Esophagus muscularis mucosa (tissue), 4 donors: ENCODE results near the gene PBOV1.

Experiments
- EP300 ChIP-seq: sonication (generic); formaldehyde crosslinking; IDR thresholded peaks from one replicate; pipeline ENCODE4 v1.6.1; 2017; ENCODE audit warnings: antibody characterized with exemption
- POLR2A ChIP-seq: fragments of 450-650 bp; IDR thresholded peaks from one replicate; pipeline ENCODE4 v1.6.1; 2017; ENCODE audit warnings: antibody characterized with exemption, moderate library complexity, mild to moderate bottlenecking, low read depth
- POLR2AphosphoS5 ChIP-seq, 2 donors: sonication (generic); formaldehyde crosslinking; IDR thresholded peaks; one replicate each; pipeline ENCODE4 v1.6.1; 2017; ENCODE audit warnings: antibody characterized with exemption in 2 of 2
- TF ChIP-seq, protein P1 (sequence below), 3 experiments: fragments of 200-600 bp in 2 of 3; fragments of 450-650 bp in 1 of 3; sonication (generic) in 2 of 3; IDR thresholded peaks; one replicate each; pipeline ENCODE4 v1.5.1; 2017 to 2019; ENCODE audit warnings: antibody characterized with exemption in 3 of 3, mild to moderate bottlenecking in 2 of 3, moderate library complexity in 1 of 3

DNA sequence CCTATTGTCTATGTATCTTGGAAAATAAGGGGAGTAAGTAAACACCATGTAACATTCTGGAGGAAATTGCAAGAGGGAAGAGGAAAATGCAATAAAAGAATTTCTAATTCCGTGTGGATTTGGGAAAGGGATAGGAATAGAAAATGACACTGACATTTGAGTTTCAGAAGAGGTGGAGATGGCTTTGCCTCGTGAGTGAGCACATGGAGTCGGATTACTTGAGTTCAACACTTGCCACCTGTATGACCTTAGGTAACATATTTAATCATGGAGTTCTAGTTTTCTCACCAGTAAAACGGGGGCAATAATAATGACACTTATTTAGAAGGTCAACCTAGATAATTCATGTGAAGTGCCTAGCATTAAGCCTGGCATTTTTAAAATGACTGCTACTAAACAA lies 10.8 kb upstream of the PBOV1 start:
- TF ChIP-seq POLR2A = no peak
- TF ChIP-seq, protein P1, sequence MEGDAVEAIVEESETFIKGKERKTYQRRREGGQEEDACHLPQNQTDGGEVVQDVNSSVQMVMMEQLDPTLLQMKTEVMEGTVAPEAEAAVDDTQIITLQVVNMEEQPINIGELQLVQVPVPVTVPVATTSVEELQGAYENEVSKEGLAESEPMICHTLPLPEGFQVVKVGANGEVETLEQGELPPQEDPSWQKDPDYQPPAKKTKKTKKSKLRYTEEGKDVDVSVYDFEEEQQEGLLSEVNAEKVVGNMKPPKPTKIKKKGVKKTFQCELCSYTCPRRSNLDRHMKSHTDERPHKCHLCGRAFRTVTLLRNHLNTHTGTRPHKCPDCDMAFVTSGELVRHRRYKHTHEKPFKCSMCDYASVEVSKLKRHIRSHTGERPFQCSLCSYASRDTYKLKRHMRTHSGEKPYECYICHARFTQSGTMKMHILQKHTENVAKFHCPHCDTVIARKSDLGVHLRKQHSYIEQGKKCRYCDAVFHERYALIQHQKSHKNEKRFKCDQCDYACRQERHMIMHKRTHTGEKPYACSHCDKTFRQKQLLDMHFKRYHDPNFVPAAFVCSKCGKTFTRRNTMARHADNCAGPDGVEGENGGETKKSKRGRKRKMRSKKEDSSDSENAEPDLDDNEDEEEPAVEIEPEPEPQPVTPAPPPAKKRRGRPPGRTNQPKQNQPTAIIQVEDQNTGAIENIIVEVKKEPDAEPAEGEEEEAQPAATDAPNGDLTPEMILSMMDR (IDR thresholded peaks at IDR 0.05) = no peak
- TF ChIP-seq EP300 = no peak
- TF ChIP-seq POLR2AphosphoS5 (IDR thresholded peaks at IDR 0.05) = no peak
